Measurements from ENCODE around the gene CDH13.

CDH13 gene

GRCh38 chr16:82695806-82696205, 69.0 kb downstream of the CDH13 start:
- Histone ChIP-seq H3K27me3 (ENCODE audit: control insufficient read depth, insufficient read depth, low read length) (no peaks in the 10 kb centered on the region), H3K4me3 (ENCODE audit: low read depth, low read length) (no peak overlapping the region), H3K36me3 (ENCODE audit: control insufficient read depth, insufficient read depth, low read length) (no peaks in the 10 kb centered on the region), H3K9me3 (ENCODE audit: control insufficient read depth, insufficient read depth, low read depth, low read length) (no peaks in the 10 kb centered on the region), H3K9ac (ENCODE audit: low read length) (no peak overlapping the region), H3K4me1 (ENCODE audit: control insufficient read depth, insufficient read depth, low read length) (peaks cover 14% of the 10 kb centered on the region; the same call in 1 of the 2 replicates), H3K27ac (ENCODE audit: low read depth, low read length) (no peak overlapping the region)

- H3K4me3 ChIP-seq (ENCODE audit: low read depth, low read length) = no peak overlapping the region
- H3K27me3 ChIP-seq (ENCODE audit: control insufficient read depth, insufficient read depth, low read length) = no peaks in the 10 kb centered on the region
- no peaks in the 10 kb centered on the region for H3K36me3 ChIP-seq (ENCODE audit: control insufficient read depth, insufficient read depth, low read length)
- no peak overlapping the region for H3K27ac ChIP-seq (ENCODE audit: low read depth, low read length)
- no peak overlapping the region for H3K9ac ChIP-seq (ENCODE audit: low read length)
- peaks cover 14% of the 10 kb centered on the region; the same call in 1 of the 2 replicates for H3K4me1 ChIP-seq (ENCODE audit: control insufficient read depth, insufficient read depth, low read length)
- H3K9me3 ChIP-seq (ENCODE audit: control insufficient read depth, insufficient read depth, low read depth, low read length) = no peaks in the 10 kb centered on the region
These were observed 72.5 kb downstream of the CDH13 start for GRCh38 chr16:82699260-82699659.

GRCh38 chr16:82699711-82700495, 73.1 kb downstream of the CDH13 start:
- peaks cover 14% of the 10 kb centered on the region; the same call in 1 of the 2 replicates for H3K4me1 ChIP-seq (ENCODE audit: control insufficient read depth, insufficient read depth, low read length)
- no peak overlapping the region for H3K27ac ChIP-seq (ENCODE audit: low read depth, low read length)
- H3K9ac ChIP-seq (ENCODE audit: low read length) = no peak overlapping the region
- H3K36me3 ChIP-seq (ENCODE audit: control insufficient read depth, insufficient read depth, low read length) = no peaks in the 10 kb centered on the region
- H3K4me3 ChIP-seq (ENCODE audit: low read depth, low read length) = no peak overlapping the region
- H3K9me3 ChIP-seq (ENCODE audit: control insufficient read depth, insufficient read depth, low read depth, low read length) = no peaks in the 10 kb centered on the region
- no peaks in the 10 kb centered on the region for H3K27me3 ChIP-seq (ENCODE audit: control insufficient read depth, insufficient read depth, low read length)

GRCh38 chr16:82700541-82701235, 73.9 kb downstream of the CDH13 start:
- H3K36me3 ChIP-seq (ENCODE audit: control insufficient read depth, insufficient read depth, low read length) = no peaks in the 10 kb centered on the region
- no peaks in the 10 kb centered on the region for H3K27me3 ChIP-seq (ENCODE audit: control insufficient read depth, insufficient read depth, low read length)
- no peak overlapping the region for H3K4me3 ChIP-seq (ENCODE audit: low read depth, low read length)
- H3K27ac ChIP-seq (ENCODE audit: low read depth, low read length) = no peak overlapping the region
- no peak overlapping the region for H3K9ac ChIP-seq (ENCODE audit: low read length)
- H3K9me3 ChIP-seq (ENCODE audit: control insufficient read depth, insufficient read depth, low read depth, low read length) = no peaks in the 10 kb centered on the region
- peaks cover 14% of the 10 kb centered on the region; the same call in 1 of the 2 replicates for H3K4me1 ChIP-seq (ENCODE audit: control insufficient read depth, insufficient read depth, low read length)

GRCh38 chr16:82701442-82701955, 74.7 kb downstream of the CDH13 start:
- Histone ChIP-seq H3K27me3 (ENCODE audit: control insufficient read depth, insufficient read depth, low read length) (no peaks in the 10 kb centered on the region), H3K4me3 (ENCODE audit: low read depth, low read length) (no peak overlapping the region), H3K27ac (ENCODE audit: low read depth, low read length) (no peak overlapping the region), H3K36me3 (ENCODE audit: control insufficient read depth, insufficient read depth, low read length) (no peaks in the 10 kb centered on the region), H3K9me3 (ENCODE audit: control insufficient read depth, insufficient read depth, low read depth, low read length) (no peaks in the 10 kb centered on the region), H3K4me1 (ENCODE audit: control insufficient read depth, insufficient read depth, low read length) (peaks cover 14% of the 10 kb centered on the region; the same call in 1 of the 2 replicates), H3K9ac (ENCODE audit: low read length) (no peak overlapping the region)

- Histone ChIP-seq H3K4me3 (ENCODE audit: low read depth, low read length) (no peak overlapping the region), H3K4me1 (ENCODE audit: control insufficient read depth, insufficient read depth, low read length) (peaks cover 27% of the 10 kb centered on the region), H3K36me3 (ENCODE audit: control insufficient read depth, insufficient read depth, low read length) (no peaks in the 10 kb centered on the region)
These were observed 76.4 kb downstream of the CDH13 start for GRCh38 chr16:82703161-82703560.

GRCh38 chr16:82703871-82704768, 77.4 kb downstream of the CDH13 start:
- no peaks in the 10 kb centered on the region for H3K27me3 ChIP-seq (ENCODE audit: control insufficient read depth, insufficient read depth, low read length)
- H3K36me3 ChIP-seq (ENCODE audit: control insufficient read depth, insufficient read depth, low read length) = no peaks in the 10 kb centered on the region
- no peak overlapping the region for H3K27ac ChIP-seq (ENCODE audit: low read depth, low read length)
- no peak overlapping the region for H3K4me3 ChIP-seq (ENCODE audit: low read depth, low read length)
- H3K9me3 ChIP-seq (ENCODE audit: control insufficient read depth, insufficient read depth, low read depth, low read length) = no peaks in the 10 kb centered on the region
- no peak overlapping the region for H3K9ac ChIP-seq (ENCODE audit: low read length)
- H3K4me1 ChIP-seq (ENCODE audit: control insufficient read depth, insufficient read depth, low read length) = peaks cover 30% of the 10 kb centered on the region

More at GRCh38 chr16:82703161-82703560, 76.4 kb downstream of the CDH13 start:
- no peaks in the 10 kb centered on the region for H3K27me3 ChIP-seq (ENCODE audit: control insufficient read depth, insufficient read depth, low read length)
- H3K9ac ChIP-seq (ENCODE audit: low read length) = no peak overlapping the region
- H3K27ac ChIP-seq (ENCODE audit: low read depth, low read length) = no peak overlapping the region
- no peaks in the 10 kb centered on the region for H3K9me3 ChIP-seq (ENCODE audit: control insufficient read depth, insufficient read depth, low read depth, low read length)

GRCh38 chr16:82709987-82710386, 83.2 kb downstream of the CDH13 start:
- no peak overlapping the region for H3K9ac ChIP-seq (ENCODE audit: low read length)
- no peaks in the 10 kb centered on the region for H3K9me3 ChIP-seq (ENCODE audit: control insufficient read depth, insufficient read depth, low read depth, low read length)
- H3K4me1 ChIP-seq (ENCODE audit: control insufficient read depth, insufficient read depth, low read length) = peaks cover 17% of the 10 kb centered on the region; the same call in 1 of the 2 replicates
- H3K27ac ChIP-seq (ENCODE audit: low read depth, low read length) = no peak overlapping the region
- no peak overlapping the region for H3K4me3 ChIP-seq (ENCODE audit: low read depth, low read length)
- no peaks in the 10 kb centered on the region for H3K36me3 ChIP-seq (ENCODE audit: control insufficient read depth, insufficient read depth, low read length)
- H3K27me3 ChIP-seq (ENCODE audit: control insufficient read depth, insufficient read depth, low read length) = no peaks in the 10 kb centered on the region

- H3K27me3 ChIP-seq (ENCODE audit: control insufficient read depth, insufficient read depth, low read length) = no peaks in the 10 kb centered on the region
- H3K9ac ChIP-seq (ENCODE audit: low read length) = no peak overlapping the region
- H3K4me1 ChIP-seq (ENCODE audit: control insufficient read depth, insufficient read depth, low read length) = peaks cover 5% of the 10 kb centered on the region
- H3K4me3 ChIP-seq (ENCODE audit: low read depth, low read length) = no peak overlapping the region
- no peaks in the 10 kb centered on the region for H3K36me3 ChIP-seq (ENCODE audit: control insufficient read depth, insufficient read depth, low read length)
- H3K9me3 ChIP-seq (ENCODE audit: control insufficient read depth, insufficient read depth, low read depth, low read length) = no peaks in the 10 kb centered on the region
- H3K27ac ChIP-seq (ENCODE audit: low read depth, low read length) = no peak overlapping the region
These were observed 87.0 kb downstream of the CDH13 start for GRCh38 chr16:82713778-82714177.

GRCh38 chr16:82715160-82715559, 88.4 kb downstream of the CDH13 start:
- peaks cover 5% of the 10 kb centered on the region; the same call in 1 of the 2 replicates for H3K4me1 ChIP-seq (ENCODE audit: control insufficient read depth, insufficient read depth, low read length)
- no peak overlapping the region for H3K27ac ChIP-seq (ENCODE audit: low read depth, low read length)
- H3K27me3 ChIP-seq (ENCODE audit: control insufficient read depth, insufficient read depth, low read length) = no peaks in the 10 kb centered on the region
- no peaks in the 10 kb centered on the region for H3K36me3 ChIP-seq (ENCODE audit: control insufficient read depth, insufficient read depth, low read length)
- H3K9me3 ChIP-seq (ENCODE audit: control insufficient read depth, insufficient read depth, low read depth, low read length) = no peaks in the 10 kb centered on the region
- H3K4me3 ChIP-seq (ENCODE audit: low read depth, low read length) = no peak overlapping the region
- H3K9ac ChIP-seq (ENCODE audit: low read length) = no peak overlapping the region
